Retina (tissue), 1 donor: Measurements from ENCODE around the gene COL5A1.
"Not testable (repeated sequence)": the region's sequence is repeated elsewhere in the genome, so short reads cannot be mapped to it uniquely, and the experiment has no call there.

ENCODE experiments used
- DNase-seq: peaks from one replicate; pipeline ENCODE4 v3.0.0-alpha.2; 2016

Gene COL5A1

GRCh38 chr9:134694714-134695113, 53.1 kb downstream of the COL5A1 start:
- no peak for DNase-seq

GRCh38 chr9:134695144-134695543, 53.5 kb downstream of the COL5A1 start:
- no peak for DNase-seq

GRCh38 chr9:134696433-134696832, 54.8 kb downstream of the COL5A1 start:
- no peak for DNase-seq

DNA sequence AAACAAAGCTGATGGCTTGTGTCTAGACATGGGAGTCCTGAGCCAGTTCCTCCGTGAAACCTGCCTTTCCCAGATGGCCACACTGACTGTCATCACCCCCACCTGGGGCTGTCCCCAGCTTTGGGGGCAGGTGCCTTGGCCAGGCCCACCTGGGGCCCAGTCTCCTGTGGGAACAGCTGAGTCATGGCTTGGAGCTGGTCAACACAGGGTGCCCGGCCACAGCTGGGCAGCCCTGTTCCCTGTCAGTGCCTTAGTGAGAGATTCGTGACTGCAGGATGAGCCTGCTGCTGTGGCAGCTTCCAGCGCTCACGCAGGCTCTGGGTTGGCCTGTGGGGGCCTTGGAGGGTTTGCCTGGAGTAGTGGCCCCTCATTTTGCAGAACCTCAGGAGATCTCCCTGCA, 56.5 kb downstream of the COL5A1 start:
- peak; percentile 44 for DNase-seq

DNA sequence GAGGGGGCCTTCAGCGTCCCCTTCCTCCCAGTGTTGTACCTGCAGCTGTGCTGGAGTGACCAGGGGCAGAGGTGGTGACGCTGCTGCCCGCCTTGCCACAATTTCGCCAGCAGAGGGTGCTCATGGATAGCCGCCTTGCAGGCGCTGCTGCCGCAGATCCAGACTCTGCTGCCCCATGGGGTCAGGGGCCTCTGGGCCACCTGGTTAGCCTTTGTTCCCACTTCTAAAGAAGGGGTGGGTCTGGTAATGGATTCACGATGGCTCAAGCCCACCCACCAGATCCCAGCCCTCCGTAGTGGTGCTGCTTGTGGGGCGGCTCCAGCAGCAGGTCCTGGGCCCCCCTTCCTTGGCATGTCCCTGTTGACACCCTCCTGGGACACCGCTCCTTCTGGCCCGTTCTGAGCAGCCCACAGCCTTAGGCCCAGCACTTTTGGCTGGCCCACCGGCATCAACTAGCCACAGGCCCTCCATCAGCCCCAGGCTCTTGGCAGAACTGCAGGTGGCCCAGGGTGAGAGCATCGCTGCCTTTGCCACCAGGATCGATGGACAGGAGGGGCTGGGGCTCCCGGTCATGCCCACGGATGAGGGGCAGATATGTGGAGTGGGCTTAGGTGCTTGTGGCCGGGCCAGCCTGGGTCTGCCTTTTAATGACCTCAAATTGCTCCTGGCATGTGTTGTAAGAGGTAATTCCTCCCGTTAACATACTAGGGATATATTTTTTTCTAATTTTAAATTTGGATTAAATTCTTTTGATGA, 57.2 kb downstream of the COL5A1 start:
- peak; percentile 91 for DNase-seq

DNA sequence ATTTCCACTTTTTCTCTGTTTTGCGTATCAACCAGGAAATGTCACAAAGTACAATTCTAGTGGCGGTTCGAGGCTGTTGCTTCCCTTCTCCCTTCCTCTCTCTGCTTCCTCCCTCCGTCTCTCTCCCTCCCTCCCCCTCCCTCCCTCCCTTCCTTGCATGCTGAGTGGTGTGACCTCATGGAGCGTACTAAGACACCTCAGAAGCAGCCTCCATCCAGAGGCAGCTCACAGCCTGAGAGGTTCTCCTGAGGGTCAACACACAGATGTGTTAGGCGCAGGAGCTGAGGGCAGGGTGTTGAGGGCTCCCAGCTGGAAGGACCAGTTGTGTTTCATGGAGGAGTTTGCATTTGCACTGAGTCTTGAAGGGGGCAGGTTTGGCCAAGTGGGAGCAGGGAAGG, 57.7 kb downstream of the COL5A1 start:
- no peak for DNase-seq

GRCh38 chr9:134700636-134701350, 59.2 kb downstream of the COL5A1 start:
- no peak for DNase-seq

DNA sequence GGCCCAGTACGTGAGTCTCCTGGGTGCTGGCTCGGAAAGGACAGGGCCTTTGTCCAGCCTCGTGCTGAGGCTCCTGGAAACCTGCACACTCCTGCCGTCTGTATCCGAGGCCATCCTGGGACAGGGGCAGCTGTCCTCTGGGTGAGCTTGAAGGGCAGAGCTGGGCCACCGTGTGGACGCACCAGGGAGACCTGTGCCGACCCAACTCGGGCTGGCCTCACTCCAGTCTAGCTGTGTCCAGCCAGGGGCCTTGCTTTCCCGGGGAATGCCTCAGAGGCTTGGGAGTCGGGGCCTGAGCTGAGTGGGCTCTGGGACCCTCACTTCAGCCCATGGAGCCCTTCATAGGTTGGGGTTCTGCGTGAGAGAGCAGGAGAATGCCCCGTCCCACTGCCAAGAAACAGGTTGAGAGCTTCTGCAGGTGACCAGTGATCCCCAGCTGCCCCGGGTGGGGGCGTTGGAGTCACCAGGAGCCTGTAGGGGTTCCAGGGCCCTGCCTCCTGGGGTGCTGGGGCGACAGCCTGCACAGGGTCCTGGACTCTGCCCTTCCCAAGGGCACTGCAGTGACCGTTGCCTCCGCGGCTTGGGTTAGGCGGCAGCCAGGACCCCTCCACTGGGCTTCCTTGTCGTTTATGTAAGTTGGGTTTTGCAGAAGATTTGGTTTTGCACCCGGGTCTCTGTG, 60.1 kb downstream of the COL5A1 start:
- DNase-seq: no peak

DNA sequence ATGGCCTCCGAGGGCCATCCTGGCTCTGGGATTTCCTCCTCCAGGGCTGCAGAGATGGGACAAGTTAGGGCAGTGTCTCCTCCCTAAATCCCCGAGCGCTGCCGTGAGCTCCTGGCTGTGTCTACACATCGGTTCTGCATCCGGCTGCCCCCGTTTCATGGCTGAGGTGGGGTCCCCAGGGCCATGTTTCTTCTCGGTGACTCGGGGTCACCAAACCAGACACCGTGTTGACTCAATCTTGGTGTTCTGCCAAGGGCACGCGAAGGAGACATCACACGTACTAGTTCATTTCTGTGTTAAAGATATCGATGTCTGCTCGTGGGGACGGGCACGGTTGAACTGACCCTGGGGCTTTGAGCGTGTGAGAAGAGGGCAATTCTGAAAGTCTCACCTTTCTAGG, 60.7 kb downstream of the COL5A1 start:
- DNase-seq: no peak

DNA sequence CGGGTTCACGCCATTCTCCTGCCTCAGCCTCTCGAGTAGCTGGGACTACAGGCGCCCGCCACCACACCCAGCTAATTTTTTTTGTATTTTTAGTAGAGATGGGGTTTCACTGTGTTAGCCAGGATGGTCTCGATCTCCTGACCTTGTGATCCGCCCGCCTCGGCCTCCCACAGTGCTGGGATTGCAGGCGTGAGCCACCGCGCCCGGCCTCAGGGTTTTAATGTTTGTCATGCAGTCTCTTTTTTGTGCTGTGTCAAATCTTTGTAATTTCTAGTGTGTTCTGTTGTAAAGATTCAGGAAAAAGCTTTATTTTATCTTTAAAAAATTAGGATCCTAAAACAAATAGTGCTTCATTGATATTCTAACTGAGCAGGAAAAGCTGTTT, 62.1 kb downstream of the COL5A1 start:
- DNase-seq: not testable (repeated sequence)

- DNase-seq: no peak
Measured at GRCh38 chr9:134704498-134704897, 62.9 kb downstream of the COL5A1 start.

GRCh38 chr9:134705786-134706185, 64.2 kb downstream of the COL5A1 start:
- DNase-seq: no peak

- no peak for DNase-seq
Measured at GRCh38 chr9:134706522-134706921, 64.9 kb downstream of the COL5A1 start.

GRCh38 chr9:134707031-134707680, 65.6 kb downstream of the COL5A1 start:
- DNase-seq: peak; percentile 60

GRCh38 chr9:134707731-134708671, 66.4 kb downstream of the COL5A1 start:
- DNase-seq: peak; percentile 47

DNA sequence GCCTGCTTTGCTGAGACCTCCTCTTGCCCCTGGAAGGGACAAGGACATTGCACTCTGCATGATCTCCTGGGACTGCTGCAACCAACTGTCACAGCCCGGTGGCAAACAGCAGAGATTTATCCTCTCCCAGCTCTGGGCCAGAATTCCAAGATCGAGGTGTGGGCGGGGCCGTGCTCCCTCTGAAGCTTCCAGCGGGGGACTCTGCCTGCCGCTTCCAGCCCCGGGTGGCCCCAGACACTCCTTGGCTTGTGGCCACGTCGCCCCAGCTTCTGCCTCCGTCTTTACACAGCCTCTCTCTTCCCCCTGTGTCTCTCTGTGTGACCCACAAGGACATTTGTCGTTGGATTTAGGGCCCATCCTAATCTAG, 67.1 kb downstream of the COL5A1 start:
- no peak for DNase-seq

DNA sequence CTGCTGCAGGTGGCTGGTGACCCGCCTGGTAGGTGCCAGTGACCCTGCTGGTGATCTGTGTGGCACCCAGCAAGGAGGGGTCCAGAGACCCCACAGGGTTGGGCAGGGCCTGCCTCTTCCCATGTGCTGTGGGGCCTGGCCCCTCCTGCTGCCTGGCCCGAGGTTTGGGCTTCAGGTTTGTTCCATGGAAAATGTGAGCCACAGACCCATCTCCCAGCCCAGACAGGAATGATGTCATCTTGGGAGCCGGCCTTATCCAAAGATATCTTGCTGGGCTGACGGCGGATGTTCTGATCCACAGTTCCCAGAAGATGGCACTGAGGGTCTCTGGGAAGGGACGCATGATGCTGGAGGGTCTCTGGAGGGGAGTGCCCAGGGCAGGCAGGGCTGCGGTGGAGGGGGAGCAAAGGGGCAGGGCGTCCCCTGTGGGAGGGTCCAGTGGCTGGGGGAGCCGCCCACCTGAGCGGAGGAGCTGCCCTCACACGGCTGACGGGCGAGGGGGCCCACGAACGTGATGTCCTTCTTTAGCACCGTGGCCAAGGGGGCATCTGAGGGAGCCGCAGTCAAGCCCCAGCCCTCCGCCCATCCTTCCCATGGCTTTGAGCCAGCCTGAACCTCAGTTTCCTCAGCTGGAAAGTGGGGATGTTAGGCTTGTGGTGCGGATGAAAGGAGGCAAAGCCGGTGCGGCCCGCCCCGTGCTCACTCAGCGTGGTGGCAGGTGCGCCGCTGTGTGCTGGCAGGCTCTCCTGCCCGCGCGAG, 68.1 kb downstream of the COL5A1 start:
- no peak for DNase-seq

GRCh38 chr9:134710271-134710540, 68.6 kb downstream of the COL5A1 start:
- DNase-seq: no peak

- DNase-seq: no peak
Measured at GRCh38 chr9:134710901-134711300, 69.3 kb downstream of the COL5A1 start.

- DNase-seq: no peak
Measured at GRCh38 chr9:134712243-134712642, 70.6 kb downstream of the COL5A1 start.

DNA sequence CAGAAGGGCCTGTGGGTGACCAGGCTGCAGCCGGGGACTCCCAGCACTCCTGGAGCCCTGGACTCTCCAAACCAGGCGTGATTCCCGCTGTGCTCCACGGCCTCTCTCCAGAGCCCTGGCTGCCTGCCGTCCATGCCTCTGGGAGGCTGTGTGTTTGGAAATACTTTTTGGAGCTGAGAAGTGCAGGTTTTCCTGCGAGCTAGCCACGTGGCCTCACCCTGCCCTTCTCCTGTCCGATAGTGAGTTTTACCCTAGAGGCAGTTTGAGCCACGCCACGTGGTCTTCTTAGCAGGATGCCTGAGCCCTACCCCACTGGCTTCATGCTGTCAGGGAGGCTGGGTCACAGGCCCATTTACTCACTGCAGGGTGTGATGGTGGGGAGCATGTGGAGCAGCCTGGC, 71.3 kb downstream of the COL5A1 start:
- no peak for DNase-seq

DNA sequence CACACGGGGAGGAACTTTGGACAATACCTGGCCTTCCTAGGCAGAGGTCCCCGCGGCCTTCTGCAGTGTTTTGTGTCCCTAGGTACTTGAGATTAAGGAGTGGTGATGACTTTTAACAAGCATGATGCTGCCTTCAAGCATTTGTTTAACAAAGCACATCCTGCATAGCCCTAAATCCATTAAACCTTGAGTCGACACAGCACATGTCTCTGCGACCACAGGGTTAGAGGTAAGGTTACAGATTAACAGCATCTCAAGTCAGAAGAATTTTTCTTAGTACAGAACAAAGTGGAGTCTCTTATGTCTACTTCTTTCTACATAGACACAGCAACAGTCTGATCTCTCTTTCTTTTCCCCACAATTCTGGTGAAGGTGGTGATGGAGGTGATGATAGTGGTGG, 73.9 kb downstream of the COL5A1 start:
- DNase-seq: not testable (repeated sequence)
